ENCODE data around the gene ZIC2.
"Not testable (repeated sequence)": the region's sequence is repeated elsewhere in the genome, so short reads cannot be mapped to it uniquely, and the experiment has no call there.

ZIC2 gene

GRCh38 chr13:100032642-100033041, 51.1 kb downstream of the ZIC2 start:
- not testable (repeated sequence) for FAIRE-seq

DNA sequence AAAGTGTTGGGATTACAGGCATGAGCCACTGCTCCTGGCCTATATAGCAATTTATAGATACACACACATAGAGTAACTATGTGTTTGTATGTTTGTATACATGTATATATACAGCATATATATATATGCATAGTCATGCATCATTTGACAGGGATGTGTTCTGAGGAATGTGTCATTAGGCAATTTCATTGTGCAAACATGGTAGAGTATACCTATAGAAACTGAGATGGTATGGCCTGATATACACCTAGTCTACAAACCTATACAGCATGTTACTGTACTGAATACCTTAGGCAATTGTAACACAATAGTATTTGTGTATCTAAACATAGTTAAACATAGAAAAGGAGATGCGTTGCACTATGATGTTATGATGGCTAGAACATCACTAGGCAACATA, 54.4 kb downstream of the ZIC2 start:
- no peak for FAIRE-seq

Data from islet of Langerhans (tissue), 1 donor.